Endothelial cell (in vitro differentiated cells): ENCODE measurements around the gene SYNGR2. TPM values are rescaled to one million over a fixed set of nuclear protein-coding genes. Genes with fewer than 3 reads are reported as not detected.

Experiments
- DNase-seq: peaks from one replicate; pipeline ENCODE4 v3.0.0; 2021; ENCODE audit warnings: low spot score
- H3K27ac Mint-ChIP-seq: one replicate; pipeline ENCODE4 v1.8.0; 2021; ENCODE audit warnings: mixed read lengths, inconsistent platforms; ENCODE audit not compliant: unreplicated experiment
- H3K27me3 Mint-ChIP-seq: one replicate; pipeline ENCODE4 v1.8.0; 2021; ENCODE audit warnings: mild to moderate bottlenecking, moderate library complexity, mixed read lengths, inconsistent platforms; ENCODE audit not compliant: unreplicated experiment
- H3K36me3 Mint-ChIP-seq: one replicate; pipeline ENCODE4 v1.8.0; 2021; ENCODE audit warnings: mild to moderate bottlenecking, low read depth, mixed read lengths, inconsistent platforms; ENCODE audit not compliant: unreplicated experiment
- H3K4me1 Mint-ChIP-seq: one replicate; pipeline ENCODE4 v1.8.0; 2021; ENCODE audit warnings: mild to moderate bottlenecking, mixed read lengths, inconsistent platforms; ENCODE audit not compliant: unreplicated experiment
- H3K4me3 Mint-ChIP-seq: one replicate; pipeline ENCODE4 v1.8.0; 2021; ENCODE audit warnings: mild to moderate bottlenecking, mixed read lengths, inconsistent platforms; ENCODE audit not compliant: unreplicated experiment
- H3K9me3 Mint-ChIP-seq: one replicate; pipeline ENCODE4 v1.8.0; 2021; ENCODE audit warnings: mixed read lengths, inconsistent platforms; ENCODE audit not compliant: unreplicated experiment
- total RNA-seq: library from RNA; stranded (reverse); fragmentation: NEBNext Ultra II Directional; extraction: Animal tissue kit (Norgen Biotek cat#: 25700); gene quantifications from one replicate; pipeline ENCODE4 v1.2.1, GENCODE V29; 2021; ENCODE audit not compliant: unreplicated experiment
- TF ChIP-seq, protein P1 (sequence below): fragments of 200-600 bp; sonication (generic); IDR thresholded peaks from one replicate; pipeline ENCODE4 v1.5.0; 2021; ENCODE audit warnings: antibody characterized with exemption; ENCODE audit not compliant: unreplicated experiment

SYNGR2 gene
- total RNA-seq, 1 donor from 2014 or later = 72.6 TPM

DNA sequence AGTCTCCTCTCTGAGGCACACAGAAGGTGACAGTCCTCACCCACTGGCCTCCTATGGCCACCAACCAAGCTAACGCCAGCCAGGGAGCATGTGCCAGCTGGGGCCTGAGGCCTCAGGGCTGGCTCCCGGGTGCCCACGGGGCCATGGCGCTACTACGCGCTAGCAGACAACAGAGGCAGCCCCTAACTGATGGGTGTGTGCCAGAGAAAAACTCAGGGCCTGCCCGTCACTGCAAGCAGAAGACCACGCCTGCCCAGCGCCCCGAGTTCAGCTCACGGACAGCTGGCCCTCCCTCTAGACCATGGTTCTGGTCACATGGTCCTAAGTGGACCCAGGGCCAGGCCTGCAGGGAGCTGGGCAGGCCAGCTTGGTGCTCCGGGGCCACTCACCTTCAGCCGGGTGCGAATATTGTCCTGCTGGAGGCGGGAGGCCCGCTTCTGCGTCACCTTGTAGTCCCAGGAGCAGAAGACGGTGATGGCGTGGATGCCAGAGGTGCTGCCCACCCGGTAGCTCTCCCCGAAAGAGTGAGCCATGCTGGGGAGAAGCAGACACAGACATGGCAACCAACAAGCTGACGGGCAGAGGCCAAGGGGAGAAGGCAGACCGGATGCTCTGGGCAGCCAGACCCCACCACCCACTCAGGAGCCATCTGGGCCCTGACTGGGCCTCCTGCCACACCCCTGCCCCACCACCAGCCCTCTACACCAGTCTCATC, 46.0 kb upstream of the SYNGR2 start:
- H3K4me3 Mint-ChIP-seq = no peak overlapping the region
- peaks cover 13% of the 10 kb centered on the region for H3K4me1 Mint-ChIP-seq
- H3K27me3 Mint-ChIP-seq = peaks cover 2% of the 10 kb centered on the region
- no peak for DNase-seq
- TF ChIP-seq, protein P1, sequence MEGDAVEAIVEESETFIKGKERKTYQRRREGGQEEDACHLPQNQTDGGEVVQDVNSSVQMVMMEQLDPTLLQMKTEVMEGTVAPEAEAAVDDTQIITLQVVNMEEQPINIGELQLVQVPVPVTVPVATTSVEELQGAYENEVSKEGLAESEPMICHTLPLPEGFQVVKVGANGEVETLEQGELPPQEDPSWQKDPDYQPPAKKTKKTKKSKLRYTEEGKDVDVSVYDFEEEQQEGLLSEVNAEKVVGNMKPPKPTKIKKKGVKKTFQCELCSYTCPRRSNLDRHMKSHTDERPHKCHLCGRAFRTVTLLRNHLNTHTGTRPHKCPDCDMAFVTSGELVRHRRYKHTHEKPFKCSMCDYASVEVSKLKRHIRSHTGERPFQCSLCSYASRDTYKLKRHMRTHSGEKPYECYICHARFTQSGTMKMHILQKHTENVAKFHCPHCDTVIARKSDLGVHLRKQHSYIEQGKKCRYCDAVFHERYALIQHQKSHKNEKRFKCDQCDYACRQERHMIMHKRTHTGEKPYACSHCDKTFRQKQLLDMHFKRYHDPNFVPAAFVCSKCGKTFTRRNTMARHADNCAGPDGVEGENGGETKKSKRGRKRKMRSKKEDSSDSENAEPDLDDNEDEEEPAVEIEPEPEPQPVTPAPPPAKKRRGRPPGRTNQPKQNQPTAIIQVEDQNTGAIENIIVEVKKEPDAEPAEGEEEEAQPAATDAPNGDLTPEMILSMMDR = no peak
- H3K9me3 Mint-ChIP-seq = no peaks in the 10 kb centered on the region
- H3K27ac Mint-ChIP-seq = no peak overlapping the region
- peaks cover 18% of the 10 kb centered on the region for H3K36me3 Mint-ChIP-seq

DNA sequence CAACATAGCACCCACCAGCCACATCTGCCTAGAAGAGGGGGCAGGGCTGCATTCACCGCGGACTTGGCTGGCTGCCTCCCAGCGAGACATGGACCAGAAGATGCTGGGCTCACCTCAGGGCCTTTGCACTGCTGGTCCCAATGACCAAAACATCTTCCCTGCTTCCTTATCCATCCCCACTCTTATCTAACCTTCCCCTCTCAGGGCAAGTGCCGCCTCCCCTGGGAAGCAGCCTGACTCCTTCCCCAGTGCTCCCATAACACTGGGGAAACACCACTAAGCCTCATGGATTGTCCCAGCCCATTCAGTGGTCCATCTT, 45.5 kb upstream of the SYNGR2 start:
- no peak for DNase-seq
- Mint-ChIP-seq H3K4me3 (peak overlapping the region; percentile 63), H3K27me3 (peaks cover 2% of the 10 kb centered on the region), H3K9me3 (no peaks in the 10 kb centered on the region), H3K36me3 (peaks cover 18% of the 10 kb centered on the region), H3K27ac (no peak overlapping the region), H3K4me1 (peaks cover 13% of the 10 kb centered on the region)
- TF ChIP-seq, protein P1 = no peak

DNA sequence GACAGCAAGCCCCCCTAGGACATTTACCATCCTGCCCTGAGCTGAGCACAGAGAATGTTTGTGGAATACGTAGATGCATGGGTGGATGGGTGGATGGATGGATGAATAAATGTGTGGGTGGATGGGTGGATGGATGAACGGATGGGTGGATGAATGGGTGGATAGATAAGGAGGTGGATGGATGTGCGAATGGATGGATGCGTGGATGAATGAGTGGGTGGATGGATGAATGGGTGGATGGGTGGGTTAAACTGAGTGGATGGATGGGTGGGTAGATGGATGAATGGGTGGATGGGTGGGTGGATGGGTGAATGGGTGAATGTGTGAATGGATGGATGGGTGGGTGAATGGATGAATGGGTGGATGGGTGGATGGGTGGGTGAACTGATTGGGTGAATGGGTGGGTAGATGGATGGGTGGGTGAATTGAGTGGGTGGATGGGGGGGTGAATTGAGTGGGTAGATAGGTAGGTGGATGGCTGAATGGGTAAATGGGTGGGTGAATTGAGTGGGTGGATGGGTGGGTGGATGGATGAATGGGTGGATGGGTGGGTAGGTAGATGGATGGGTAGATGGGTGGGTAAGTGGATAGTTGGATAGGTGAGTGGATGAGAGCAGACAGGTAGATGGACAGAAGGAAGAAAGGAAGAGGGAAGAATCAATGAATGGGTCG, 45.0 kb upstream of the SYNGR2 start:
- H3K4me3 Mint-ChIP-seq = peak overlapping the region; percentile 86
- H3K27me3 Mint-ChIP-seq = peaks cover 2% of the 10 kb centered on the region
- H3K9me3 Mint-ChIP-seq = no peaks in the 10 kb centered on the region
- H3K36me3 Mint-ChIP-seq = peaks cover 15% of the 10 kb centered on the region
- H3K27ac Mint-ChIP-seq = peak overlapping the region; percentile 67
- TF ChIP-seq, protein P1 = no peak
- DNase-seq = no peak
- H3K4me1 Mint-ChIP-seq = peaks cover 13% of the 10 kb centered on the region

DNA sequence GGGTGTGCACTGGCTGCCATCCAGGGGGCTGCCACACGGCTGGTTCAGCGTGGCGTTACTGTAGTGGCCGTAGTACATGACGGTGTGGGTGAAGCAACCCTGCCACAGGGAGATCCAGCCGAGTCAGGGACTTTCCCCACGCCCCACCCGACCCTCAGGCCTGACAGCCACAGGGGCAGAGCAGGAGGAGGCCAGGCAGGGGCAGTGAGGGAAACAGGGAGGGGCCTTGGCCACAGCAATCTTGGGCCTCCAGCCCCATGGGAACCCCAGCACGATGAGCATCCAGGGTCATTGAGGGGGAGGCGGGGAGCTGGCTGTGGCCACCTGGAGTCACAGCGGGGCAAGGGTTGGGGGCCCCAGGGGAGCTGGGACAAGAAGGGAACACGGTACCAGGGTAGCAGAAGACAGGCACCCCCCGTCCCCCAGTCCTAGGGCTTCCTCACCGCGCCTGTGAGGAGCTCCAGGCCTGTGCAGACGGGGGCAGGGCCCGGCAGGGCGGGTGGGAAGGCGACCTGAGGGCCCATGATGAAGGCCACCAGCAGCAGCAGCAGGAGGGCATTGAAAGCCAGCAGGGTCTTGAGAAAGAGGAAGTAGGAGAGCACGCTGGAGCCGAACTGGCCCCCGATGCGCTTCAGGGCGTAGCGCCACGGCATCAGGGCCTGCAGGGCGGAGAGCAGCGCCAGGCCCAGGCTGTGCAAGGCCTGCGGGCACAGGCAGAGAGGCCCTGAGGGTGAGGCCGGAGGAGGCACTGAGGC, 44.1 kb upstream of the SYNGR2 start:
- peaks cover 18% of the 10 kb centered on the region for H3K4me1 Mint-ChIP-seq
- no peak overlapping the region for H3K27ac Mint-ChIP-seq
- no peak overlapping the region for H3K4me3 Mint-ChIP-seq
- H3K36me3 Mint-ChIP-seq = peaks cover 15% of the 10 kb centered on the region
- H3K27me3 Mint-ChIP-seq = peaks cover 2% of the 10 kb centered on the region
- no peaks in the 10 kb centered on the region for H3K9me3 Mint-ChIP-seq
- TF ChIP-seq, protein P1 = no peak
- DNase-seq = no peak

- Mint-ChIP-seq H3K27ac (no peak overlapping the region), H3K27me3 (peaks cover 1% of the 10 kb centered on the region), H3K4me1 (peaks cover 22% of the 10 kb centered on the region), H3K36me3 (peaks cover 15% of the 10 kb centered on the region), H3K4me3 (no peak overlapping the region), H3K9me3 (no peaks in the 10 kb centered on the region)
- no peak for DNase-seq
- TF ChIP-seq, protein P1 = no peak
Observed at GRCh38 chr17:78124836-78125137, 43.6 kb upstream of the SYNGR2 start.
